HCT116 (cell line): ENCODE data around the gene MTA1. TPM values are rescaled to one million over a fixed set of nuclear protein-coding genes. Genes with fewer than 3 reads are reported as not detected.

ENCODE experiments used
- ATAC-seq: fragments of 200-7000 bp; cut with Tn5 transposase; 2 replicates; pipeline ENCODE4 v1.9.1; 2020; ENCODE audit warnings: mild to moderate bottlenecking, moderate library complexity
- BruUV-seq: library from RNA; stranded (reverse); fragments of 400-500 nt; replicated peaks from 2 replicates; lab custom pipeline; 2021; lab: Mats Ljungman, UMichigan
- CTCF ChIA-PET: fragments of 300-600 bp; sonication (Branson Sonifier 250); formaldehyde crosslinking; loops from one replicate; lab custom pipeline; 2021; ENCODE audit warnings: antibody characterized with exemption; lab: Charles Lee
- POLR2A ChIA-PET: fragments of 300-600, 350-600 bp; sonication (Branson Sonifier 250); formaldehyde crosslinking; loops from one replicate; lab custom pipeline; 2021; ENCODE audit warnings: antibody characterized with exemption; lab: Charles Lee
- RAD21 ChIA-PET, 2 experiments: fragments of 300-600 bp; sonication (Branson Sonifier 250); formaldehyde crosslinking; loops; one replicate each; lab custom pipeline; 2023; ENCODE audit warnings: low total read pairs in 2 of 2; ENCODE audit not compliant: uncharacterized antibody in 2 of 2, unreplicated experiment in 2 of 2, low non-redundant PET in 1 of 2; lab: Charles Lee
- DNase-seq: peaks from one replicate; pipeline ENCODE4 v3.0.0-alpha.2; 2010; ENCODE audit warnings: low read depth, low spot score
- H2AFZ ChIP-seq: fragments of 200-600 bp; shearing (Covaris generic), sonication (generic); 2 replicates; pipeline ENCODE4 v1.6.1; 2017; ENCODE audit warnings: low read depth, mixed run types, mixed read lengths, antibody characterized with exemption, low read length; ENCODE audit not compliant: poor library complexity, severe bottlenecking
- H3K27ac ChIP-seq: 2 replicates; pipeline ENCODE4 v1.5.1; 2012; ENCODE audit warnings: low read depth, low read length
- H3K27me3 ChIP-seq: fragments of 200-600 bp; sonication (generic); 2 replicates; pipeline ENCODE4 v1.6.1; 2016; ENCODE audit warnings: mixed run types, low read length, mixed read lengths; ENCODE audit not compliant: insufficient read depth
- H3K36me3 ChIP-seq, 2 experiments: fragments of 200-500 bp in 1 of 2; fragments of 200-600 bp in 1 of 2; sonication (Bioruptor generic) in 1 of 2; sonication (generic) in 1 of 2; 2 replicates each; pipeline versions ENCODE4 v1.5.1 to v1.6.1; 2014 to 2016; ENCODE audit warnings: low read length in 2 of 2, inconsistent platforms in 1 of 2, mixed read lengths in 1 of 2, mixed run types in 1 of 2; ENCODE audit not compliant: insufficient read depth in 2 of 2, control insufficient read depth in 1 of 2
- H3K4me1 ChIP-seq, 2 experiments: fragments of 200-600 bp in 1 of 2; sonication (generic) in 1 of 2; 2 replicates each; pipeline versions ENCODE4 v1.5.1 to v1.6.1; 2012 to 2017; ENCODE audit warnings: low read length in 2 of 2, inconsistent platforms in 1 of 2, mild to moderate bottlenecking in 1 of 2, mixed read lengths in 1 of 2, mixed run types in 1 of 2, moderate library complexity in 1 of 2; ENCODE audit not compliant: insufficient read depth in 2 of 2, control insufficient read depth in 1 of 2
- H3K4me2 ChIP-seq: fragments of 200-600 bp; sonication (generic); 2 replicates; pipeline ENCODE4 v1.6.1; 2017; ENCODE audit warnings: mixed run types, low read length, mixed read lengths
- H3K4me3 ChIP-seq, 2 experiments: fragments of 200-600 bp in 1 of 2; sonication (generic) in 1 of 2; replicated peaks in 1 of 2; 2 replicates each; pipeline ENCODE4 v1.5.1; 2011 to 2016; ENCODE audit warnings: low read length in 2 of 2, control low read depth in 1 of 2, low read depth in 1 of 2, mild to moderate bottlenecking in 1 of 2, mixed read lengths in 1 of 2, mixed run types in 1 of 2
- H3K79me2 ChIP-seq: fragments of 200-600 bp; sonication (generic); 2 replicates; pipeline ENCODE4 v1.6.1; 2017; ENCODE audit warnings: mild to moderate bottlenecking, mixed run types, low read length, moderate library complexity, mixed read lengths; ENCODE audit not compliant: insufficient read depth
- H3K9ac ChIP-seq: fragments of 200-600 bp; sonication (generic); 2 replicates; pipeline ENCODE4 v1.6.1; 2016; ENCODE audit warnings: low read length, mixed read lengths
- H3K9me2 ChIP-seq: fragments of 200-600 bp; sonication (generic), shearing (Covaris generic); 2 replicates; pipeline ENCODE4 v1.6.1; 2017; ENCODE audit warnings: mixed run types, mild to moderate bottlenecking, moderate library complexity; ENCODE audit not compliant: insufficient read depth
- H3K9me3 ChIP-seq, 2 experiments: fragments of 200-500 bp in 1 of 2; fragments of 200-600 bp in 1 of 2; sonication (Bioruptor generic) in 1 of 2; sonication (generic) in 1 of 2; 2 replicates each; pipeline ENCODE4 v1.6.1; 2014 to 2017; ENCODE audit warnings: low read length in 2 of 2, mixed read lengths in 2 of 2, inconsistent platforms in 1 of 2, low read depth in 1 of 2, mild to moderate bottlenecking in 1 of 2, mixed run types in 1 of 2, moderate library complexity in 1 of 2; ENCODE audit not compliant: control insufficient read depth in 1 of 2, insufficient read depth in 1 of 2
- H4K20me1 ChIP-seq: fragments of 200-600 bp; sonication (generic), shearing (Covaris generic); 2 replicates; pipeline ENCODE4 v1.6.1; 2017; ENCODE audit warnings: mixed run types, mild to moderate bottlenecking, moderate library complexity; ENCODE audit not compliant: insufficient read depth
- ATF3 ChIP-seq: IDR thresholded peaks from 2 replicates; pipeline ENCODE4 v1.6.1; 2012
- CEBPB ChIP-seq: IDR thresholded peaks from 2 replicates; pipeline ENCODE4 v1.6.1; 2012; ENCODE audit warnings: low read depth
- CTCF ChIP-seq, 3 experiments: fragments of 200-600 bp in 1 of 3; sonication (generic) in 1 of 3; IDR thresholded peaks in 2 of 3; conservative IDR thresholded peaks in 1 of 3; 2 replicates each; pipeline ENCODE4 v1.5.1; 2012 to 2017; ENCODE audit warnings: low read depth in 2 of 3, low read length in 2 of 3, antibody characterized with exemption in 1 of 3, borderline replicate concordance in 1 of 3, control low read depth in 1 of 3, mild to moderate bottlenecking in 1 of 3, mixed read lengths in 1 of 3, mixed run types in 1 of 3, moderate library complexity in 1 of 3; ENCODE audit not compliant: insufficient read depth in 1 of 3
- EZH2 ChIP-seq: fragments of 200-600 bp; sonication (generic); IDR thresholded peaks from 2 replicates; pipeline ENCODE4 v1.6.1; 2017; ENCODE audit warnings: antibody characterized with exemption, mixed run types
- EZH2phosphoT487 ChIP-seq: fragments of 200-600 bp; IDR thresholded peaks from 2 replicates; pipeline ENCODE4 v1.6.1; 2018; ENCODE audit warnings: antibody characterized with exemption, borderline replicate concordance
- FOSL1 ChIP-seq: IDR thresholded peaks from 2 replicates; pipeline ENCODE4 v1.6.1; 2012; ENCODE audit warnings: low read depth
- POLR2AphosphoS5 ChIP-seq: IDR thresholded peaks from 2 replicates; pipeline ENCODE4 v1.6.1; 2011; ENCODE audit warnings: mild to moderate bottlenecking, low read depth, low read length, moderate library complexity
- REST ChIP-seq: IDR thresholded peaks from 2 replicates; pipeline ENCODE4 v1.6.1; 2012; ENCODE audit warnings: low read depth
- SRF ChIP-seq: IDR thresholded peaks from 2 replicates; pipeline ENCODE4 v1.6.1; 2012; ENCODE audit warnings: low read depth
- TCF7L2 ChIP-seq: IDR thresholded peaks from 2 replicates; pipeline ENCODE4 v1.7.0; 2011; ENCODE audit warnings: borderline replicate concordance, inconsistent platforms; ENCODE audit not compliant: insufficient read depth, insufficient read length; ENCODE audit errors: extremely low read depth
- ZFX ChIP-seq: fragments of 450-650 bp; IDR thresholded peaks from 2 replicates; pipeline ENCODE4 v1.6.1; 2017
- intact Hi-C: fragments of 100-400 bp; cut with micrococcal nuclease; formaldehyde crosslinking; loops from 2 replicates; pipeline ENCODE4 v1.10.0; 2022
- total RNA-seq: library from RNA; stranded (reverse); gene quantifications from one replicate; pipeline ENCODE4 v1.2.1, GENCODE V29; 2021; ENCODE audit not compliant: unreplicated experiment
- TF ChIP-seq, protein P1 (sequence below): IDR thresholded peaks from 2 replicates; pipeline ENCODE4 v1.6.1; 2011; ENCODE audit warnings: mild to moderate bottlenecking, low read length, moderate library complexity; ENCODE audit not compliant: insufficient replicate concordance; ENCODE audit errors: extremely low read depth

The MTA1 gene
- total RNA-seq, 1 experiment from 2014 or later = 229 TPM

GRCh38 chr14:105500726-105501101, 81.1 kb downstream of the MTA1 start:
- H3K36me3 ChIP-seq = no peaks in the 10 kb centered on the region
- H3K27me3 ChIP-seq = no peaks in the 10 kb centered on the region
- no peaks in the 10 kb centered on the region for H3K4me1 ChIP-seq
- H3K79me2 ChIP-seq = no peaks in the 10 kb centered on the region
- no peak for TF ChIP-seq REST
- TF ChIP-seq SRF = no peak
- no peak for TF ChIP-seq ATF3
- TF ChIP-seq EZH2 = no peak
- no peak for TF ChIP-seq FOSL1
- no peak for TF ChIP-seq EZH2phosphoT487
- no peak for TF ChIP-seq ZFX
- no peak for TF ChIP-seq CTCF (IDR thresholded peaks at IDR 0.05 in 2 of 3, conservative IDR thresholded peaks at IDR 0.05 in 1 of 3; ENCODE audit: borderline replicate concordance in 1 of 3, insufficient read depth in 1 of 3, low read depth in 2 of 3, low read length in 2 of 3)
- TF ChIP-seq, protein P1, sequence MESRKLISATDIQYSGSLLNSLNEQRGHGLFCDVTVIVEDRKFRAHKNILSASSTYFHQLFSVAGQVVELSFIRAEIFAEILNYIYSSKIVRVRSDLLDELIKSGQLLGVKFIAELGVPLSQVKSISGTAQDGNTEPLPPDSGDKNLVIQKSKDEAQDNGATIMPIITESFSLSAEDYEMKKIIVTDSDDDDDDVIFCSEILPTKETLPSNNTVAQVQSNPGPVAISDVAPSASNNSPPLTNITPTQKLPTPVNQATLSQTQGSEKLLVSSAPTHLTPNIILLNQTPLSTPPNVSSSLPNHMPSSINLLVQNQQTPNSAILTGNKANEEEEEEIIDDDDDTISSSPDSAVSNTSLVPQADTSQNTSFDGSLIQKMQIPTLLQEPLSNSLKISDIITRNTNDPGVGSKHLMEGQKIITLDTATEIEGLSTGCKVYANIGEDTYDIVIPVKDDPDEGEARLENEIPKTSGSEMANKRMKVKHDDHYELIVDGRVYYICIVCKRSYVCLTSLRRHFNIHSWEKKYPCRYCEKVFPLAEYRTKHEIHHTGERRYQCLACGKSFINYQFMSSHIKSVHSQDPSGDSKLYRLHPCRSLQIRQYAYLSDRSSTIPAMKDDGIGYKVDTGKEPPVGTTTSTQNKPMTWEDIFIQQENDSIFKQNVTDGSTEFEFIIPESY = no peak
- TF ChIP-seq TCF7L2 = no peak
- TF ChIP-seq POLR2AphosphoS5 = no peak
- no peak for TF ChIP-seq CEBPB
- CTCF ChIA-PET = no interaction called here
- POLR2A ChIA-PET = no interaction called here
- no peak overlapping the region for H3K27ac ChIP-seq
- RAD21 ChIA-PET = no interaction called here
- H3K4me3 ChIP-seq = no peak overlapping the region
- no TSS peak for BruUV-seq
- H3K4me2 ChIP-seq = no peak overlapping the region
- no peak for DNase-seq
- intact Hi-C loops = no loop called here
- H2AFZ ChIP-seq = no peak overlapping the region
- no peak for ATAC-seq
- H3K9me3 ChIP-seq = no peaks in the 10 kb centered on the region
- H3K9ac ChIP-seq = no peak overlapping the region
- no peaks in the 10 kb centered on the region for H4K20me1 ChIP-seq
- no peaks in the 10 kb centered on the region for H3K9me2 ChIP-seq
